ENCODE data around the gene TEKT5.
"Not testable (repeated sequence)": the region's sequence is repeated elsewhere in the genome, so short reads cannot be mapped to it uniquely, and the experiment has no call there.

TEKT5 gene

GRCh38 chr16:10661737-10662136 lies 33.0 kb downstream of the TEKT5 start:
- in situ Hi-C loops (cut with MboI; ENCODE audit: low sequenced_read_pairs), result no loop called here

- in situ Hi-C loops (cut with MboI; ENCODE audit: low sequenced_read_pairs), result no loop called here
Measured at GRCh38 chr16:10660950-10661635, 33.6 kb downstream of the TEKT5 start.

DNA sequence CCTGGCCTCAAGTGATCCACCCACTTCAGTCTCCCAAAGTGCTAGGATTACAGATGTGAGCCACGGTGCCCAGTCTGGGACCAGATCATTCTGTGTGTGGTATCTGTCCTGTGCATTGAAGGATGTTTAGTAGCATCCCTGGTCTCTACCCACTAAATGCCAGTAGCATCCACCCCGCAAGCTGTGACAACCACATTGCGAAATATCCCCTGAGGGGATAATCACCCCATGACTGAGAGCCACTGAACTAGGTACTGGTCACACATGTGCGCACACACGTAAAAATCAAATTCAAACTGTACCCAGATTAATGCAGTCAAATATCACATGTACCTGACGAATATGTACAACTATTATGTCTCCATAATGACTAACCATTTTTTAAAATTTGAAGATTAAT lies 35.8 kb downstream of the TEKT5 start:
- in situ Hi-C loops (cut with MboI; ENCODE audit: low sequenced_read_pairs), result no loop called here

GRCh38 chr16:10657925-10658324 lies 36.8 kb downstream of the TEKT5 start:
- in situ Hi-C loops (cut with MboI; ENCODE audit: low sequenced_read_pairs), result no loop called here

- in situ Hi-C loops (cut with MboI; ENCODE audit: low sequenced_read_pairs), result no loop called here
Measured at GRCh38 chr16:10656618-10657017, 38.1 kb downstream of the TEKT5 start.

- in situ Hi-C loops (cut with MboI; ENCODE audit: low sequenced_read_pairs), result no loop called here
Measured at GRCh38 chr16:10655415-10655977, 39.2 kb downstream of the TEKT5 start.

GRCh38 chr16:10654592-10655414 lies 39.9 kb downstream of the TEKT5 start:
- in situ Hi-C loops (cut with MboI; ENCODE audit: low sequenced_read_pairs), result no loop called here

DNA sequence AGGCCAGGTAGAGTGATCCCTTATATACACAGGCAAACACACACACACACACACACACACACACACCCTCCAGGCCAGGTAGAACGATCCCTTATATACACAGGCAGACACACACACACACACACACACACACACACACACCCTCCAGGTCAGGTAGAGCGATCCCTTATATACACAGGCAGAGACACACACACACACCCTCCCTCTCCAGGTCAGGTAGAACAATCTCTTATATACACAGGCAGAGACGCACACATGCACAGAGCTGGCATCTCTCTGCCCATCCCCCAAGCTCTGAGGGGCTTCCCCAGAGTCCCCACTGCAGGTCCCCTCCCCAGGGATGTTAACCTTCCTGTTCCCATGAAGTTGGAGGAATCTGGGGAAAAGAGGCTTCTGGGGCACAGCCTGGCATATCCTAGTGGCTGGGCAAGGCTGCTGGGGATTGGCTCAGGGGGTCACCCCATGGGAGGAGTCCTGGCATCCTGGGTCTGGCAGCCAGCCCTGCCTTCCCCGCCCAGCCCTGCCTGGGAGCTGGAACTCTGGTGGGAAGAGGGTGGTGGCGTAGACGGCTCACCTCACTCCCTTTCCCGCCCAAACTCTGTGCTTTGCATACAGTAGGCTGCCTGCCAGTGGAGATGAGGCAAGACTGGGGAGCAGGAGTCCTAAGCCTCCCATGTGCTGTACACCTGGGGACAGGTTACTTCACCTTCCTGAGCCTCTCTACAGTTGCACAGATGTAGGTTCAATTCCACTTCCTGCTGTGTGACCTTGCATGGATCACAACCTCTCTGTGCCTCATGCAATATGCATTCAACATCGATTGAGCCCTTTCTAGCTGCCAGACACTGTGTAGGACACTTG lies 41.8 kb downstream of the TEKT5 start:
- in situ Hi-C loops (cut with MboI; ENCODE audit: low sequenced_read_pairs), result no loop called here

DNA sequence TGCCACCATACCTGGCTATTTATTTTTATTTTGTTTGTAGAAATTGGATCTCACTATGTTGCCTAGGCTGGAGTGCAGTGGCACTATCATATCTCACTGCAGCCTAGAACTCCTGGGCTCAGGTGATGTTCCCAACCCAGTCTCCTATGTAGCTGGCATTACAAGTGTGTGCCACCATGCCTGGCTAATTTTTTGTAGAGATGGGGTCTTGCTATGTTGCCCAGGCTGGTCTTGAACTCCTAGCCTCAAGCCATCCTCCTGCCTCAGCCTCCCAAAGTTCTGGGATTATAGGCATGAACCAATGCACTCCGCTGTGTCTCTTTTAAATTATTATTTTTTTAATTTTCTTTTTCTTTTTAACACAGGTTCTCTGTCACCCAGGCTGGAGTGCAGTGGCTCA lies 45.6 kb downstream of the TEKT5 start:
- in situ Hi-C loops (cut with MboI; ENCODE audit: low sequenced_read_pairs), result not testable (repeated sequence)

- in situ Hi-C loops (cut with MboI; ENCODE audit: low sequenced_read_pairs), result no loop called here
Measured at GRCh38 chr16:10647721-10648296, 46.9 kb downstream of the TEKT5 start.

DNA sequence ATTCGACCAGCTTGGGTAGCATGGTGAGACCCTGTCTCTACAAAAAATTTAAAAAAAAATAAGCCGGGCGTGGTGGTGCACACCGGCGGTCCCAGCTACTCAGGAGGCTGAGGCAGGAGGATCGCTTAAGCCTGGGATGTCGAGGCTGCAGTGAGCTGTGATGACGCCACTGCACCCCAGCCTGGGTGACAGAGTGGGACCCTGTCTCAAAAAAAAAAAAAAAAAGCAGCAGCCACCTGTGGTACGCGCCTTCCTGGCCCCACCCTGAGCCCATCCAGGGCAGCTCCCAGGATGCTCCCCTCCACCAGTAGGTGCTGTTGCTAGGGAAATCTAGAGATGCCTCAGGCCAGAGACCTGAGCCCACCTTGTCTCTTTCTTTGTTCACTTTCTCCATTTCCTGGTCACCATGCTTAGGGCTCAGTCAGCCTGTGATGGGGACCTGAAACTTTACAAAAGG lies 47.4 kb downstream of the TEKT5 start:
- in situ Hi-C loops (cut with MboI; ENCODE audit: low sequenced_read_pairs), result no loop called here

- in situ Hi-C loops (cut with MboI; ENCODE audit: low sequenced_read_pairs), result no loop called here
Measured at GRCh38 chr16:10646581-10647263, 48.0 kb downstream of the TEKT5 start.

DNA sequence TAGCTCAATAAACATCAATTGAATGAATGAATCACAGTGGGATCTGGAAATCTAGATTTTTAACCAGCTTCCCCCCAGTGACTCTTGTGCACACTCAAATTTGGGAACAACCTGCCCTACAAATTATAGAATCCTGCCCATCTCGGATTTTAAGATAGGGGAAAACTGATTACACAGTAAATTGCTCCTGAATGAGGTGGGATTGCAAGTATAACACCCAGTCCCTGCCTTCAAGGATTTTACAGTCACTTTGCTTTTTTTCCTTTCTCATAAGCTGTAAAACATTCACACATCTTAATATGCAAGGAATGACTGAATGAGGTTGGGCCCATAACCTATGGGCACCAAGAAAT lies 48.5 kb downstream of the TEKT5 start:
- in situ Hi-C loops (cut with MboI; ENCODE audit: low sequenced_read_pairs), result no loop called here

GRCh38 chr16:10644092-10644491 lies 50.6 kb downstream of the TEKT5 start:
- in situ Hi-C loops (cut with MboI; ENCODE audit: low sequenced_read_pairs), result no loop called here

GRCh38 chr16:10642964-10643363 lies 51.8 kb downstream of the TEKT5 start:
- in situ Hi-C loops (cut with MboI; ENCODE audit: low sequenced_read_pairs), result no loop called here

DNA sequence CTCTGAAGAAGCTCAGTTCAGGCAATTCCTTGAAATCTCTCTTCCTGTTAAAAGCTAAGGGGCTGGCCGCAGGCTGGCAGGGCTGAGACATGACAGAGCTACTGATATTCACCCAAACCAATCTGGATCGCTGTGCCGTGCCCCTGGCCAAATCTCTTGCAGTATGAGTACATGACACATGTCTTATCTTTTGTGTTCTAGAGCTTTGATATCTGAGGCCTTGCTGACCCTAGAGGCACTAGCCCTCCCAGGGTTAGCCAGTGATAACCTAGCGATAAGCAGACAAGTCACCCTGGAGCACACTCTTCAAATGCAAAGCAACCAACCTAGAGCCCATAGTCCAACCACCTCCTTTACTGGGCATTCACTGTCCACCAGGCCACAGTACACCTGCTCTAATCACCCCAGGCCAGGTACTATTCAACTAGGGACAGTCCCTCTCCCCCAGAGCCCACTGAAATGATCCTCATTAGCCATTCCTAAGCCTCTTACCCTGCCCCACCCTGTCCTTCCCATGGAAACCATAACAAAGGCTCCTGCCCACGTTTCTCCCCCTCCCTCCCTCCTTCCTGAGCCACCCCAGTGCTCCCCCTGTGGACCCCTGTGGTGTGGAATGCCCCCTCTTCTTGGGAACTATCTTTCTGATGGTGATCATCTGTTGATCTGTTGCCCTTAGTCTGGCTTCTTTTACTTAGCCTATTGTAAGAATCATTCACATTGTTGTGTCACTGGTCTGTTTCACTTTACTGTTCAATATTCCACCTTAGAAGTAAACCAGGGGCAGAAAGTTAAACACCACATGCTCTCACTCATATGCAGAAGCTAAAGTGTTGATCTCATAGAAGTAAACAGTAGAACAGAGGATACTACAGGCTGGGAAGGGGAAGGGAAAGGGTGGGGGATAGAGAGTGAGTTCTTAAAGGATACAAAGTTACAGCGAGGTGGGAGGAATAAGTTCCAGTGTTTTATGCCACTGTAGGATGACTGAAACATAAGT lies 52.5 kb downstream of the TEKT5 start:
- in situ Hi-C loops (cut with MboI; ENCODE audit: low sequenced_read_pairs), result no loop called here

DNA sequence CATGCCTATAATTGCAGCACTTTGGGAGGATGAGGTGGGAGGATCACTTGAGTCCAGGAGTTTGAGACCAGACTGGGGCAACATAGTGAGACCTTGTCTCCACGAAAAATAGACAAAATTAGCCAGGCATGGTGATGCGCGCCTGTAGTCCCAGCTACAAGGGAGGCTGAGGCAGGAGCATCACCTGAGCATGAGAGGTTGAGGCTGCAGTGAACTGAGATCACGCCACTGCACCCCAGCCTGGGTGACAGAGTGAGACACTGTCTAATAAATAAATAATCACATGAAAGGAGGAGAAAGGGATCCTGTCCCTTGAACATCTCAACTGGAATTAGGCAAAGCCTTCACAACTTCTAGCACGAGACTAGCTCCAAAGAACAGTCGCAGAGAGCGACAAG lies 53.2 kb downstream of the TEKT5 start:
- in situ Hi-C loops (cut with MboI; ENCODE audit: low sequenced_read_pairs), result no loop called here

DNA sequence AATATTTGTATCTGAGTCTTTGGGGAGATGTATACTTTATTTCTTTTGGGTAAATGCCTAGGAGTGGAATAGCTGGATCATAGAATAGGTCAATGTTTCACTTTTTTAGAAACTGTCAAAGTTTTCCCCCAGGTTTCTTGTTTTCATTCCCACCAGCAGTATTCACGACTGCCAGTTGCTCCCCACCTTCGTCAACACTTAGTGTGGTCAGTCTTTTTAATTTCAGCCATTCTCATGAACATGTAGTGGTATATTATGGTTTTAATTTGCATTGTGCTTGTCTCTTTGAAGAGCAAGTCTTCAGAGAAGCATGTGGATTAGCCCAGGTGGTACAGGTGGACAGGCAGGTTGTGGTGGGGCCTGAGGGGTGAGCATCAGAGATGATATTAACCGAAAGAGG lies 53.8 kb downstream of the TEKT5 start:
- in situ Hi-C loops (cut with MboI; ENCODE audit: low sequenced_read_pairs), result no loop called here

- in situ Hi-C loops (cut with MboI; ENCODE audit: low sequenced_read_pairs), result no loop called here
Measured at GRCh38 chr16:10638101-10638500, 56.6 kb downstream of the TEKT5 start.

Data from HL-60/S4 (cell line).